ENCODE data around the gene MGAT5B.

DNA sequence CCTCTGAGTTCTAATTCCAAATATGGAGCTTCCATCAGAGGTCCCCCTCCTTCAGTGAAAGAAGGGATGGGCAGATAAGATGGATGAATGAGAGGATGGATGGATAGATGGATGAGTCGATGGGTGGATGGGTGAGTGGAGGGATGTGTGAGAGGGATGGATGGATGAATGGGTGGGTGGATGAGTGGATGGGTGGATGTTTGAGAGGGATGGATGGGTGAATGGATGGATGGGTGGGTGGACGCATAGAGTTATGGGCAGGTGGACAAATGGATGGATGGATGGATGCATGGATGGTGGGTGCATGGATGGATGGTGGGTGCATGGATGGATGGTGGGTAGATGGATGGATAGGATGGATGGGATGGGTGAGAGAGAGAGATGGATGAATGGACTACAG, 69.0 kb downstream of the MGAT5B start:
- no peak for TF ChIP-seq POLR2AphosphoS5 (IDR thresholded peaks at IDR 0.05; ENCODE audit: low read depth, low read length)
- TF ChIP-seq TAF1 (IDR thresholded peaks at IDR 0.05; ENCODE audit: borderline replicate concordance, insufficient read depth, low read length): no peak
- TF ChIP-seq, protein P1, sequence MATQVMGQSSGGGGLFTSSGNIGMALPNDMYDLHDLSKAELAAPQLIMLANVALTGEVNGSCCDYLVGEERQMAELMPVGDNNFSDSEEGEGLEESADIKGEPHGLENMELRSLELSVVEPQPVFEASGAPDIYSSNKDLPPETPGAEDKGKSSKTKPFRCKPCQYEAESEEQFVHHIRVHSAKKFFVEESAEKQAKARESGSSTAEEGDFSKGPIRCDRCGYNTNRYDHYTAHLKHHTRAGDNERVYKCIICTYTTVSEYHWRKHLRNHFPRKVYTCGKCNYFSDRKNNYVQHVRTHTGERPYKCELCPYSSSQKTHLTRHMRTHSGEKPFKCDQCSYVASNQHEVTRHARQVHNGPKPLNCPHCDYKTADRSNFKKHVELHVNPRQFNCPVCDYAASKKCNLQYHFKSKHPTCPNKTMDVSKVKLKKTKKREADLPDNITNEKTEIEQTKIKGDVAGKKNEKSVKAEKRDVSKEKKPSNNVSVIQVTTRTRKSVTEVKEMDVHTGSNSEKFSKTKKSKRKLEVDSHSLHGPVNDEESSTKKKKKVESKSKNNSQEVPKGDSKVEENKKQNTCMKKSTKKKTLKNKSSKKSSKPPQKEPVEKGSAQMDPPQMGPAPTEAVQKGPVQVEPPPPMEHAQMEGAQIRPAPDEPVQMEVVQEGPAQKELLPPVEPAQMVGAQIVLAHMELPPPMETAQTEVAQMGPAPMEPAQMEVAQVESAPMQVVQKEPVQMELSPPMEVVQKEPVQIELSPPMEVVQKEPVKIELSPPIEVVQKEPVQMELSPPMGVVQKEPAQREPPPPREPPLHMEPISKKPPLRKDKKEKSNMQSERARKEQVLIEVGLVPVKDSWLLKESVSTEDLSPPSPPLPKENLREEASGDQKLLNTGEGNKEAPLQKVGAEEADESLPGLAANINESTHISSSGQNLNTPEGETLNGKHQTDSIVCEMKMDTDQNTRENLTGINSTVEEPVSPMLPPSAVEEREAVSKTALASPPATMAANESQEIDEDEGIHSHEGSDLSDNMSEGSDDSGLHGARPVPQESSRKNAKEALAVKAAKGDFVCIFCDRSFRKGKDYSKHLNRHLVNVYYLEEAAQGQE (IDR thresholded peaks at IDR 0.05; ENCODE audit: insufficient read depth in 1 of 2, low read depth in 2 of 2, low read length in 2 of 2): no peak

All from PFSK-1 (cell line).